PC-3 (cell line): ENCODE data around the gene LMNTD1. TPM values are rescaled to one million over a fixed set of nuclear protein-coding genes. Genes with fewer than 3 reads are reported as not detected.

Experiments
- ATAC-seq: fragments of 200-7000 bp; cut with Tn5 transposase; 2 replicates; pipeline ENCODE4 v1.9.1; 2020; ENCODE audit warnings: mild to moderate bottlenecking, moderate library complexity
- BruUV-seq: library from RNA; stranded (reverse); fragments of 400-500 nt; replicated peaks from 2 replicates; lab custom pipeline; 2021; lab: Mats Ljungman, UMichigan
- CTCF ChIA-PET: fragments of 300-600 bp; sonication (Branson Sonifier 250); formaldehyde crosslinking; loops from one replicate; lab custom pipeline; 2022; ENCODE audit warnings: antibody characterized with exemption; lab: Charles Lee
- POLR2A ChIA-PET: fragments of 300-600 bp; sonication (Branson Sonifier 250); formaldehyde crosslinking; loops from one replicate; lab custom pipeline; 2022; ENCODE audit warnings: antibody characterized with exemption; ENCODE audit not compliant: unreplicated experiment; lab: Charles Lee
- DNase-seq: peaks from one replicate; pipeline ENCODE4 v3.0.0-alpha.2; 2015
- H2AFZ ChIP-seq: fragments of 300-600 bp; sonication (generic); 2 replicates; pipeline ENCODE4 v1.6.0; 2016; ENCODE audit warnings: antibody characterized with exemption, low read length
- H3F3A ChIP-seq: fragments of 300-600 bp; sonication (generic); one replicate; pipeline ENCODE4 v1.6.0; 2017; ENCODE audit warnings: antibody characterized with exemption, low read length, control low read depth, mild to moderate bottlenecking; ENCODE audit not compliant: unreplicated experiment
- H3K27ac ChIP-seq: fragments of 300-600 bp; sonication (generic); 2 replicates; pipeline ENCODE4 v1.5.1; 2016; ENCODE audit warnings: mild to moderate bottlenecking, low read length
- H3K27me3 ChIP-seq: fragments of 300-600 bp; sonication (generic); 2 replicates; pipeline ENCODE4 v1.6.1; 2016; ENCODE audit warnings: low read length, mixed read lengths
- H3K36me3 ChIP-seq: fragments of 300-600 bp; sonication (generic); 2 replicates; pipeline ENCODE4 v1.6.1; 2016; ENCODE audit warnings: low read depth, mixed run types, low read length, mixed read lengths
- H3K4me1 ChIP-seq: fragments of 300-600 bp; sonication (generic); 2 replicates; pipeline ENCODE4 v1.5.1; 2016; ENCODE audit warnings: low read length; ENCODE audit not compliant: insufficient read depth
- H3K4me2 ChIP-seq: fragments of 300-600 bp; sonication (generic); 2 replicates; pipeline ENCODE4 v1.6.0; 2016; ENCODE audit warnings: low read length
- H3K4me3 ChIP-seq: fragments of 300-600 bp; sonication (generic); 2 replicates; pipeline ENCODE4 v1.5.1; 2016; ENCODE audit warnings: mild to moderate bottlenecking, low read length, mixed read lengths
- H3K79me2 ChIP-seq: fragments of 300-600 bp; sonication (generic); 2 replicates; pipeline ENCODE4 v1.6.1; 2017; ENCODE audit warnings: low read length, mixed read lengths
- H3K9ac ChIP-seq: fragments of 300-600 bp; sonication (generic); 2 replicates; pipeline ENCODE4 v1.6.0; 2016; ENCODE audit warnings: mild to moderate bottlenecking, low read length
- H3K9me2 ChIP-seq: fragments of 300-600 bp; sonication (generic); replicated peaks from 2 replicates; pipeline ENCODE4 v1.6.1; 2016; ENCODE audit warnings: mixed run types, low read length, mixed read lengths
- H3K9me3 ChIP-seq: fragments of 300-600 bp; sonication (generic); 2 replicates; pipeline ENCODE4 v1.6.1; 2016; ENCODE audit warnings: low read length, mixed read lengths
- H4K20me1 ChIP-seq: fragments of 300-600 bp; sonication (generic); 2 replicates; pipeline ENCODE4 v1.6.1; 2016; ENCODE audit warnings: low read length, mixed read lengths
- CTCF ChIP-seq: fragments of 300-600 bp; sonication (generic); conservative IDR thresholded peaks from 2 replicates; pipeline ENCODE4 v1.5.1; 2017; ENCODE audit warnings: antibody characterized with exemption, low read depth, mild to moderate bottlenecking, low read length
- EZH2 ChIP-seq: fragments of 300-600 bp; sonication (generic); IDR thresholded peaks from one replicate; pipeline ENCODE4 v1.6.1; 2017; ENCODE audit warnings: antibody characterized with exemption, mild to moderate bottlenecking, low read length; ENCODE audit not compliant: unreplicated experiment
- EZH2phosphoT487 ChIP-seq: fragments of 300-600 bp; sonication (generic); IDR thresholded peaks from 2 replicates; pipeline ENCODE4 v1.6.1; 2018; ENCODE audit warnings: mild to moderate bottlenecking, antibody characterized with exemption, low read length, borderline replicate concordance
- intact Hi-C: fragments of 100-400 bp; cut with micrococcal nuclease; formaldehyde crosslinking; loops from 2 replicates; pipeline ENCODE4 v1.9.0; 2023
- total RNA-seq: library from RNA; depleted of rRNA; stranded (reverse); fragments of >200 nt; gene quantifications from 2 replicates; pipeline ENCODE4 v1.2.3, GENCODE V29; 2014

The LMNTD1 gene
- total RNA-seq, 1 experiment from 2014 or later, result not detected

- ChIA-PET POLR2A (no interaction called here), CTCF (no interaction called here)
- H3K4me1 ChIP-seq, result no peaks in the 10 kb centered on the region
- no TSS peak for BruUV-seq
- H2AFZ ChIP-seq, result no peak overlapping the region
- H3K27me3 ChIP-seq, result no peaks in the 10 kb centered on the region
- no peaks in the 10 kb centered on the region for H3F3A ChIP-seq
- H3K36me3 ChIP-seq, result no peaks in the 10 kb centered on the region
- TF ChIP-seq EZH2 (no peak), CTCF (no peak), EZH2phosphoT487 (no peak)
- H3K4me3 ChIP-seq, result no peak overlapping the region
- H3K9me3 ChIP-seq, result no peaks in the 10 kb centered on the region
- no peak overlapping the region for H3K27ac ChIP-seq
- no peak overlapping the region for H3K4me2 ChIP-seq
- DNase-seq, result no peak
- no peak for ATAC-seq
- no peaks in the 10 kb centered on the region for H4K20me1 ChIP-seq
- H3K9ac ChIP-seq, result no peak overlapping the region
- H3K9me2 ChIP-seq, result no peaks in the 10 kb centered on the region
- intact Hi-C loops, result no loop called here
- no peaks in the 10 kb centered on the region for H3K79me2 ChIP-seq
These were observed 41.3 kb upstream of the LMNTD1 start for GRCh38 chr12:25594376-25594775.

- Histone ChIP-seq H3F3A (no peaks in the 10 kb centered on the region), H3K9me2 (no peaks in the 10 kb centered on the region), H3K36me3 (no peaks in the 10 kb centered on the region), H3K4me1 (no peaks in the 10 kb centered on the region), H3K9me3 (no peaks in the 10 kb centered on the region), H3K27me3 (no peaks in the 10 kb centered on the region), H3K27ac (no peak overlapping the region), H3K79me2 (no peaks in the 10 kb centered on the region), H3K9ac (no peak overlapping the region), H3K4me3 (no peak overlapping the region), H2AFZ (no peak overlapping the region), H4K20me1 (no peaks in the 10 kb centered on the region), H3K4me2 (no peak overlapping the region)
- BruUV-seq, result no TSS peak
- ChIA-PET CTCF (no interaction called here), POLR2A (no interaction called here)
- intact Hi-C loops, result no loop called here
- ATAC-seq (no peak), DNase-seq (no peak)
- no peak for TF ChIP-seq EZH2
- no peak for TF ChIP-seq EZH2phosphoT487
- TF ChIP-seq CTCF, result no peak
These were observed 39.8 kb upstream of the LMNTD1 start for GRCh38 chr12:25592725-25593495.

- CTCF ChIA-PET, result no interaction called here
- H3K27me3 ChIP-seq, result no peaks in the 10 kb centered on the region
- TF ChIP-seq CTCF (peak; percentile 41), EZH2phosphoT487 (no peak)
- ATAC-seq (peak; percentile 46; the same call in 1 of the 2 replicates), DNase-seq (peak; percentile 32)
- H3F3A ChIP-seq, result no peaks in the 10 kb centered on the region
- no peaks in the 10 kb centered on the region for H3K79me2 ChIP-seq
- no peak overlapping the region for H3K4me2 ChIP-seq
- H3K27ac ChIP-seq, result no peak overlapping the region
- intact Hi-C loops, result no loop called here
- H3K36me3 ChIP-seq, result no peaks in the 10 kb centered on the region
- no peak overlapping the region for H3K4me3 ChIP-seq
- BruUV-seq, result no TSS peak
- no peaks in the 10 kb centered on the region for H3K9me2 ChIP-seq
- no peak overlapping the region for H3K9ac ChIP-seq
- no peaks in the 10 kb centered on the region for H3K9me3 ChIP-seq
- no peaks in the 10 kb centered on the region for H3K4me1 ChIP-seq
- no peak overlapping the region for H2AFZ ChIP-seq
- no peaks in the 10 kb centered on the region for H4K20me1 ChIP-seq
- POLR2A ChIA-PET, result no interaction called here
These were observed 38.1 kb upstream of the LMNTD1 start for GRCh38 chr12:25591144-25591543.
